Panc1 (cell line): Measurements from ENCODE around the gene OGFOD3. TPM values are rescaled to one million over a fixed set of nuclear protein-coding genes. Genes with fewer than 3 reads are reported as not detected.

ENCODE experiments used
- ATAC-seq: fragments of 200-7000 bp; cut with Tn5 transposase; 2 replicates; pipeline ENCODE4 v1.9.1; 2020; ENCODE audit warnings: mild to moderate bottlenecking, moderate library complexity
- BruUV-seq: library from RNA; stranded (reverse); fragments of 400-500 nt; replicated peaks from 2 replicates; lab custom pipeline; 2021; lab: Mats Ljungman, UMichigan
- CTCF ChIA-PET: fragments of 300-600 bp; sonication (Branson Sonifier 250); formaldehyde crosslinking; loops from one replicate; lab custom pipeline; 2022; ENCODE audit warnings: antibody characterized with exemption; lab: Charles Lee
- POLR2A ChIA-PET: fragments of 300-600 bp; sonication (Branson Sonifier 250); formaldehyde crosslinking; loops from one replicate; lab custom pipeline; 2022; ENCODE audit warnings: antibody characterized with exemption; lab: Charles Lee
- DNase-seq: peaks from one replicate; pipeline ENCODE4 v3.0.0-alpha.2; 2010; ENCODE audit warnings: low read depth, low spot score
- H3K27ac ChIP-seq: 2 replicates; pipeline ENCODE4 v1.5.1; 2011; ENCODE audit warnings: mild to moderate bottlenecking, low read length, inconsistent platforms
- H3K27me3 ChIP-seq: fragments of 200-500 bp; sonication (Bioruptor generic); 2 replicates; pipeline ENCODE4 v1.6.0; 2014; ENCODE audit warnings: low read length, inconsistent platforms; ENCODE audit not compliant: control insufficient read depth, insufficient read depth
- H3K36me3 ChIP-seq: fragments of 200-500 bp; sonication (Bioruptor generic); 2 replicates; pipeline ENCODE4 v1.5.1; 2014; ENCODE audit warnings: inconsistent platforms, mild to moderate bottlenecking, low read length, moderate library complexity; ENCODE audit not compliant: control insufficient read depth, insufficient read depth
- H3K4me1 ChIP-seq: 2 replicates; pipeline ENCODE4 v1.5.1; 2011; ENCODE audit warnings: inconsistent platforms, mild to moderate bottlenecking, low read length, moderate library complexity; ENCODE audit not compliant: control insufficient read depth, insufficient read depth
- H3K4me3 ChIP-seq, 2 experiments: 2 replicates each; pipeline ENCODE4 v1.5.1; 2011 to 2012; ENCODE audit warnings: low read depth in 2 of 2, low read length in 2 of 2, mild to moderate bottlenecking in 2 of 2, inconsistent platforms in 1 of 2, moderate library complexity in 1 of 2
- H3K9me3 ChIP-seq: fragments of 200-500 bp; sonication (Bioruptor generic); 2 replicates; pipeline ENCODE4 v1.5.1; 2014; ENCODE audit warnings: low read depth, mild to moderate bottlenecking, inconsistent platforms, low read length, moderate library complexity; ENCODE audit not compliant: control insufficient read depth, insufficient read depth
- CTCF ChIP-seq: fragments of 450-650 bp; IDR thresholded peaks from 2 replicates; pipeline ENCODE4 v1.5.1; 2017; ENCODE audit warnings: mild to moderate bottlenecking
- POLR2AphosphoS5 ChIP-seq: IDR thresholded peaks from 2 replicates; pipeline ENCODE4 v1.6.1; 2012; ENCODE audit warnings: mild to moderate bottlenecking, low read depth, low read length, moderate library complexity
- SIN3A ChIP-seq: IDR thresholded peaks from 2 replicates; pipeline ENCODE4 v1.6.1; 2012; ENCODE audit warnings: low read depth, mild to moderate bottlenecking, low read length, moderate library complexity, borderline replicate concordance; ENCODE audit not compliant: insufficient read depth
- TCF7L2 ChIP-seq: IDR thresholded peaks from 2 replicates; pipeline ENCODE4 v1.6.1; 2011; ENCODE audit warnings: mild to moderate bottlenecking, low read depth, low read length, inconsistent platforms
- in situ Hi-C: cut with HindIII; loops from 2 replicates; pipeline ENCODE4 v1.10.0; 2016; ENCODE audit warnings: low sequenced_read_pairs, low pct_unique_long_range_greater_than_20kb
- intact Hi-C: fragments of 100-400 bp; cut with micrococcal nuclease; formaldehyde crosslinking; loops from one replicate; pipeline ENCODE4 v1.10.0; 2022; ENCODE audit not compliant: unreplicated experiment
- total RNA-seq: library from RNA; stranded (reverse); gene quantifications from one replicate; pipeline ENCODE4 v1.2.1, GENCODE V29; 2021; ENCODE audit not compliant: unreplicated experiment
- TF ChIP-seq, protein P1 (sequence below), 2 experiments: IDR thresholded peaks; 2 replicates each; pipeline ENCODE4 v1.6.1; 2011 to 2012; ENCODE audit warnings: low read depth in 2 of 2, control low read depth in 1 of 2, low read length in 1 of 2, mild to moderate bottlenecking in 1 of 2, moderate library complexity in 1 of 2; ENCODE audit not compliant: insufficient read depth in 1 of 2

OGFOD3 gene
- total RNA-seq, 1 experiment from 2014 or later = 53.9 TPM

- no peaks in the 10 kb centered on the region for H3K9me3 ChIP-seq
- TF ChIP-seq, protein P1, sequence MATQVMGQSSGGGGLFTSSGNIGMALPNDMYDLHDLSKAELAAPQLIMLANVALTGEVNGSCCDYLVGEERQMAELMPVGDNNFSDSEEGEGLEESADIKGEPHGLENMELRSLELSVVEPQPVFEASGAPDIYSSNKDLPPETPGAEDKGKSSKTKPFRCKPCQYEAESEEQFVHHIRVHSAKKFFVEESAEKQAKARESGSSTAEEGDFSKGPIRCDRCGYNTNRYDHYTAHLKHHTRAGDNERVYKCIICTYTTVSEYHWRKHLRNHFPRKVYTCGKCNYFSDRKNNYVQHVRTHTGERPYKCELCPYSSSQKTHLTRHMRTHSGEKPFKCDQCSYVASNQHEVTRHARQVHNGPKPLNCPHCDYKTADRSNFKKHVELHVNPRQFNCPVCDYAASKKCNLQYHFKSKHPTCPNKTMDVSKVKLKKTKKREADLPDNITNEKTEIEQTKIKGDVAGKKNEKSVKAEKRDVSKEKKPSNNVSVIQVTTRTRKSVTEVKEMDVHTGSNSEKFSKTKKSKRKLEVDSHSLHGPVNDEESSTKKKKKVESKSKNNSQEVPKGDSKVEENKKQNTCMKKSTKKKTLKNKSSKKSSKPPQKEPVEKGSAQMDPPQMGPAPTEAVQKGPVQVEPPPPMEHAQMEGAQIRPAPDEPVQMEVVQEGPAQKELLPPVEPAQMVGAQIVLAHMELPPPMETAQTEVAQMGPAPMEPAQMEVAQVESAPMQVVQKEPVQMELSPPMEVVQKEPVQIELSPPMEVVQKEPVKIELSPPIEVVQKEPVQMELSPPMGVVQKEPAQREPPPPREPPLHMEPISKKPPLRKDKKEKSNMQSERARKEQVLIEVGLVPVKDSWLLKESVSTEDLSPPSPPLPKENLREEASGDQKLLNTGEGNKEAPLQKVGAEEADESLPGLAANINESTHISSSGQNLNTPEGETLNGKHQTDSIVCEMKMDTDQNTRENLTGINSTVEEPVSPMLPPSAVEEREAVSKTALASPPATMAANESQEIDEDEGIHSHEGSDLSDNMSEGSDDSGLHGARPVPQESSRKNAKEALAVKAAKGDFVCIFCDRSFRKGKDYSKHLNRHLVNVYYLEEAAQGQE (IDR thresholded peaks at IDR 0.05; ENCODE audit: insufficient read depth in 1 of 2, low read depth in 2 of 2, low read length in 1 of 2) = no peak
- no peak for TF ChIP-seq POLR2AphosphoS5
- TF ChIP-seq TCF7L2 = no peak
- TF ChIP-seq SIN3A = no peak
- no peak for TF ChIP-seq CTCF
- ATAC-seq = no peak
- no peaks in the 10 kb centered on the region for H3K27me3 ChIP-seq
- ChIA-PET POLR2A (no interaction called here), CTCF (interaction anchor here (0.6 kb wide), 2 partner anchors 40 to 53 kb away, joined by 4 to 5 read pairs; no protein-coding TSS in a partner anchor)
- no peaks in the 10 kb centered on the region for H3K36me3 ChIP-seq
- no TSS peak for BruUV-seq
- no peak overlapping the region for H3K27ac ChIP-seq
- H3K4me1 ChIP-seq = no peaks in the 10 kb centered on the region
- no peak for DNase-seq
- H3K4me3 ChIP-seq = peak overlapping the region in 1 of 2 experiments; percentile 13; a peak in 1 of 4 replicates
- in situ Hi-C loops (no loop called here), intact Hi-C loops (no loop called here)
Observed at GRCh38 chr17:82370471-82371332, 47.7 kb downstream of the OGFOD3 start.

DNA sequence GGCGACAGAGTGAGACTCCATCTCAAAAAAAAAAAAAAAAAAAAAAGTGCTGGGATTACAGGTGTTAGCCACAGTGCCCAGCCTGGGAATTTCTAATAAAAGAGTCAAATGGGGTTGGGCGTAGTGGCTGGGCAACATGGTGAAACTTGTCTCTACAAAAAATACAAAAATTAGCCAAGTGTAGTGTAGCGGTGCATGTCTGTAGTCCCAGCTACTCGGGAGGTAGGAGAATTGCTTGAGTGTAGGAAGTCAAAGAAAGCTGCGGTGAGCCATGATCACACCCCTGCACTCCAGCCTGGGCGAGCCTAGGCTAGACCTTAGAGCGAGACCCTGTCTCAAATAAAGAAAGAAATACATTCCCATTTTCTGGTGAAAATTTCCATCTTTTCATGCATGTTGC is 49.2 kb downstream of the OGFOD3 start:
- intact Hi-C loops = no loop called here
- Histone ChIP-seq H3K4me3 (no peak overlapping the region), H3K27me3 (no peaks in the 10 kb centered on the region), H3K9me3 (no peaks in the 10 kb centered on the region), H3K4me1 (no peaks in the 10 kb centered on the region), H3K27ac (no peak overlapping the region), H3K36me3 (no peaks in the 10 kb centered on the region)
- DNase-seq (no peak), ATAC-seq (no peak)
- CTCF ChIA-PET = no interaction called here
- BruUV-seq = no TSS peak
- in situ Hi-C loops = no loop called here
- no peak for TF ChIP-seq TCF7L2
- TF ChIP-seq SIN3A = no peak
- TF ChIP-seq, protein P1 (IDR thresholded peaks at IDR 0.05; ENCODE audit: insufficient read depth in 1 of 2, low read depth in 2 of 2, low read length in 1 of 2) = no peak
- TF ChIP-seq POLR2AphosphoS5 = no peak
- POLR2A ChIA-PET = no interaction called here
